Endodermal cell (in vitro differentiated cells): ENCODE results near the gene TOPAZ1. TPM values are rescaled to one million over a fixed set of nuclear protein-coding genes. Genes with fewer than 3 reads are reported as not detected.

Experiments
- DNase-seq: peaks from one replicate; pipeline ENCODE4 v3.0.0-alpha.2; 2017
- H3K27ac ChIP-seq: 2 replicates; pipeline ENCODE4 v1.5.1; 2013; ENCODE audit warnings: mild to moderate bottlenecking, low read depth, low read length, moderate library complexity
- H3K27me3 ChIP-seq: 2 replicates; pipeline ENCODE4 v1.6.1; 2013; ENCODE audit warnings: mild to moderate bottlenecking, low read length, moderate library complexity; ENCODE audit not compliant: insufficient read depth, control insufficient read depth, poor library complexity, severe bottlenecking
- H3K36me3 ChIP-seq: 2 replicates; pipeline ENCODE4 v1.7.0; 2013; ENCODE audit warnings: mild to moderate bottlenecking, low read length, moderate library complexity; ENCODE audit not compliant: control insufficient read depth, insufficient read depth
- H3K4me1 ChIP-seq: one replicate; pipeline ENCODE4 v1.7.0; 2013; ENCODE audit warnings: low read length; ENCODE audit not compliant: control insufficient read depth, insufficient read depth
- H3K4me3 ChIP-seq: 2 replicates; pipeline ENCODE4 v1.5.1; 2013; ENCODE audit warnings: mild to moderate bottlenecking, low read length, moderate library complexity
- H3K9ac ChIP-seq: 2 replicates; pipeline ENCODE4 v1.6.1; 2013; ENCODE audit warnings: mild to moderate bottlenecking, low read length, moderate library complexity; ENCODE audit not compliant: poor library complexity, severe bottlenecking; ENCODE audit errors: extremely low read depth
- H3K9me3 ChIP-seq: 2 replicates; pipeline ENCODE4 v1.6.1; 2013; ENCODE audit warnings: mild to moderate bottlenecking, low read length, moderate library complexity; ENCODE audit not compliant: control insufficient read depth
- H3K27ac Mint-ChIP-seq: 2 replicates; pipeline ENCODE4 v1.8.0; 2020; ENCODE audit warnings: mixed read lengths
- H3K27me3 Mint-ChIP-seq: 2 replicates; pipeline ENCODE4 v1.8.0; 2021; ENCODE audit warnings: mild to moderate bottlenecking, mixed read lengths; ENCODE audit not compliant: insufficient read depth
- H3K36me3 Mint-ChIP-seq: 2 replicates; pipeline ENCODE4 v1.8.0; 2020; ENCODE audit warnings: low read depth, mixed read lengths
- H3K4me1 Mint-ChIP-seq: 2 replicates; pipeline ENCODE4 v1.8.0; 2020; ENCODE audit warnings: mixed read lengths
- H3K4me3 Mint-ChIP-seq: 2 replicates; pipeline ENCODE4 v1.8.0; 2020; ENCODE audit warnings: mild to moderate bottlenecking, moderate library complexity, mixed read lengths
- H3K9me3 Mint-ChIP-seq: 2 replicates; pipeline ENCODE4 v1.8.0; 2020; ENCODE audit warnings: mild to moderate bottlenecking, mixed read lengths
- CTCF ChIP-seq: fragments of 200-600 bp; sonication (generic); conservative IDR thresholded peaks from 2 replicates; pipeline ENCODE4 v1.5.0; 2021; ENCODE audit warnings: antibody characterized with exemption, mild to moderate bottlenecking
- WGBS, 2 experiments: methylation state at CpG; one replicate each; pipeline versions ENCODE4 v1.1.5 to v1.1.7; 2013; ENCODE audit warnings: missing lambda C conversion rate in 2 of 2, mixed read lengths in 1 of 2; ENCODE audit not compliant: insufficient coverage in 1 of 2, insufficient read length in 1 of 2; 5-methylcytosine and 5-hydroxymethylcytosine counted together
- total RNA-seq, 2 donors: library from RNA; stranded (reverse); fragmentation: NEBNext Ultra II Directional in 1 of 2; extraction: Animal tissue kit (Norgen Biotek cat#: 25700) in 1 of 2; gene quantifications; 2 replicates in 1 of 2; 3 replicates in 1 of 2; pipeline ENCODE4 v1.2.1, GENCODE V29; 2021

The TOPAZ1 gene
- total RNA-seq, 2 donors from 2014 or later = not detected

GRCh38 chr3:44272191-44272590 is 30.5 kb downstream of the TOPAZ1 start:
- no peak overlapping the region for H3K27ac ChIP-seq
- peaks cover 56% of the 10 kb centered on the region for H3K27me3 ChIP-seq
- Mint-ChIP-seq H3K36me3 (no peaks in the 10 kb centered on the region), H3K9me3 (no peaks in the 10 kb centered on the region), H3K4me3 (no peak overlapping the region), H3K27ac (no peak overlapping the region), H3K4me1 (no peaks in the 10 kb centered on the region), H3K27me3 (peaks cover 27% of the 10 kb centered on the region)
- H3K4me3 ChIP-seq = no peak overlapping the region
- no peak overlapping the region for H3K9ac ChIP-seq
- no peaks in the 10 kb centered on the region for H3K9me3 ChIP-seq
- no peaks in the 10 kb centered on the region for H3K36me3 ChIP-seq
- H3K4me1 ChIP-seq = no peaks in the 10 kb centered on the region
- DNase-seq = no peak
- WGBS, 2 experiments = 86 to 100% methylated on average over 1 to 2 of the region's 2 CpGs
- no peak for TF ChIP-seq CTCF

- H3K27me3 Mint-ChIP-seq = peaks cover 36% of the 10 kb centered on the region
- no peak overlapping the region for H3K27ac Mint-ChIP-seq
- Histone ChIP-seq H3K27ac (no peak overlapping the region), H3K36me3 (no peaks in the 10 kb centered on the region), H3K4me1 (no peaks in the 10 kb centered on the region), H3K4me3 (no peak overlapping the region), H3K9ac (no peak overlapping the region), H3K9me3 (peaks cover 8% of the 10 kb centered on the region), H3K27me3 (peaks cover 70% of the 10 kb centered on the region)
- DNase-seq = no peak
- peaks cover 1% of the 10 kb centered on the region for H3K9me3 Mint-ChIP-seq
- H3K36me3 Mint-ChIP-seq = no peaks in the 10 kb centered on the region
- peaks cover 32% of the 10 kb centered on the region for H3K4me1 Mint-ChIP-seq
- no peak overlapping the region for H3K4me3 Mint-ChIP-seq
- WGBS, 2 experiments = 91% methylated on average over 1 of the region's 1 CpG; no CpG with 5 or more reads in 1 of the 2 experiments
- TF ChIP-seq CTCF = no peak
Measured at GRCh38 chr3:44277925-44278324, 36.2 kb downstream of the TOPAZ1 start.

DNA sequence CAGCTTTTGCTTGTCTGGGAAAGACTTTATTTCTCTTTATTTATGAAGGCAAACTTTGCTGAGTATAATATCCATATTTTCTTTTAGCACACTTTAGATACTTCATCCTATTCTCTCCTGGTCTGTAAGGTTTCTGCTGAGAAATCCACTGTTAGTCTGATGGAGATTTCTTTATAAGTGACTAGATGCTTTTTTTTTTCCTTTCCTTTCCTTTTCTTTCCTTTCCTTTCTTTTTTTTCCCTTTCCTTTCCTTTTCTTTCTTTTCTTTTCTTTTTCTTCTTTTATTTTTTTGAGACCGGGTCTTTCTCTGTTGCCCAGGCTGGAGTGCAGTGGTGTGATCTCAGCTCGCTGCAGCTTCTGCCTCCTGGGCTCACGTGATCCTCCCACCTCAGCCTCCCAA is 38.4 kb downstream of the TOPAZ1 start:
- Histone ChIP-seq H3K27ac (no peak overlapping the region), H3K9me3 (peaks cover 8% of the 10 kb centered on the region), H3K4me1 (no peaks in the 10 kb centered on the region), H3K9ac (no peak overlapping the region), H3K27me3 (peaks cover 77% of the 10 kb centered on the region), H3K36me3 (no peaks in the 10 kb centered on the region), H3K4me3 (no peak overlapping the region)
- H3K27me3 Mint-ChIP-seq = peaks cover 41% of the 10 kb centered on the region
- WGBS, 2 experiments = 98 to 100% methylated on average over 1 to 3 of the region's 3 CpGs
- peak overlapping the region; percentile 14 for H3K4me3 Mint-ChIP-seq
- H3K36me3 Mint-ChIP-seq = no peaks in the 10 kb centered on the region
- peaks cover 36% of the 10 kb centered on the region for H3K4me1 Mint-ChIP-seq
- DNase-seq = no peak
- H3K27ac Mint-ChIP-seq = no peak overlapping the region
- no peak for TF ChIP-seq CTCF
- peaks cover 1% of the 10 kb centered on the region for H3K9me3 Mint-ChIP-seq
